MM.1S (cell line): ENCODE measurements around the gene SMIM35.

ENCODE experiments used
- DNase-seq: peaks from one replicate; pipeline ENCODE4 v3.0.0-alpha.2; 2015
- H2AFZ ChIP-seq: fragments of 300-600 bp; sonication (generic); 2 replicates; pipeline ENCODE4 v1.6.0; 2016; ENCODE audit warnings: antibody characterized with exemption, low read length
- H3F3A ChIP-seq: fragments of 300-600 bp; sonication (generic); 2 replicates; pipeline ENCODE4 v1.6.1; 2016; ENCODE audit warnings: mild to moderate bottlenecking, antibody characterized with exemption, low read length, moderate library complexity, mixed read lengths; ENCODE audit not compliant: insufficient read depth
- H3K27ac ChIP-seq: fragments of 300-600 bp; sonication (generic); 2 replicates; pipeline ENCODE4 v1.5.1; 2016; ENCODE audit warnings: mild to moderate bottlenecking, low read length
- H3K27me3 ChIP-seq: fragments of 300-600 bp; sonication (generic); replicated peaks from 2 replicates; pipeline ENCODE4 v1.6.0; 2016; ENCODE audit warnings: low read length; ENCODE audit not compliant: insufficient read depth
- H3K36me3 ChIP-seq: fragments of 300-600 bp; sonication (generic); replicated peaks from 2 replicates; pipeline ENCODE4 v1.6.1; 2016; ENCODE audit warnings: mild to moderate bottlenecking, low read length, mixed read lengths; ENCODE audit not compliant: insufficient read depth
- H3K4me1 ChIP-seq: fragments of 300-600 bp; sonication (generic); 2 replicates; pipeline ENCODE4 v1.6.1; 2016; ENCODE audit warnings: low read length, mixed read lengths
- H3K4me2 ChIP-seq: fragments of 300-600 bp; sonication (generic); 2 replicates; pipeline ENCODE4 v1.6.0; 2016; ENCODE audit warnings: low read depth, low read length
- H3K4me3 ChIP-seq: fragments of 300-600 bp; sonication (generic); 2 replicates; pipeline ENCODE4 v1.5.1; 2016; ENCODE audit warnings: low read length, mixed read lengths
- H3K79me2 ChIP-seq: fragments of 300-600 bp; sonication (generic); 2 replicates; pipeline ENCODE4 v1.6.1; 2016; ENCODE audit warnings: mixed run types, low read length, mixed read lengths
- H3K9ac ChIP-seq: fragments of 300-600 bp; sonication (generic); 2 replicates; pipeline ENCODE4 v1.6.1; 2016; ENCODE audit warnings: low read length, mixed read lengths
- H3K9me2 ChIP-seq: fragments of 300-600 bp; sonication (generic); replicated peaks from 2 replicates; pipeline ENCODE4 v1.6.1; 2016; ENCODE audit warnings: mild to moderate bottlenecking, low read length, mixed read lengths; ENCODE audit not compliant: insufficient read depth
- H3K9me3 ChIP-seq: fragments of 300-600 bp; sonication (generic); replicated peaks from 2 replicates; pipeline ENCODE4 v1.6.1; 2016; ENCODE audit warnings: mild to moderate bottlenecking, low read length, mixed read lengths; ENCODE audit not compliant: insufficient read depth
- H4K20me1 ChIP-seq: fragments of 300-600 bp; sonication (generic); 2 replicates; pipeline ENCODE4 v1.6.1; 2016; ENCODE audit warnings: mild to moderate bottlenecking, low read length, moderate library complexity, mixed read lengths; ENCODE audit not compliant: insufficient read depth
- CTCF ChIP-seq: fragments of 300-600 bp; sonication (generic); IDR thresholded peaks from 2 replicates; pipeline ENCODE4 v1.5.1; 2016; ENCODE audit warnings: antibody characterized with exemption, low read length, mixed read lengths
- EZH2 ChIP-seq: fragments of 300-600 bp; sonication (generic); optimal IDR thresholded peaks from 2 replicates; pipeline ENCODE3; 2017; ENCODE audit warnings: low read depth, mild to moderate bottlenecking, antibody characterized with exemption, low read length, mixed read lengths
- EZH2phosphoT487 ChIP-seq: fragments of 300-600 bp; sonication (generic); IDR thresholded peaks from 2 replicates; pipeline ENCODE4 v1.6.1; 2018; ENCODE audit warnings: antibody characterized with exemption, low read length

Gene SMIM35

GRCh38 chr11:118112711-118113430 is 26.1 kb upstream of the SMIM35 start:
- H3K9ac ChIP-seq: no peak overlapping the region
- no peak overlapping the region for H3K4me2 ChIP-seq
- no peak for TF ChIP-seq EZH2
- no peak for TF ChIP-seq CTCF
- TF ChIP-seq EZH2phosphoT487: no peak
- no peaks in the 10 kb centered on the region for H3K9me3 ChIP-seq
- no peak overlapping the region for H2AFZ ChIP-seq
- no peaks in the 10 kb centered on the region for H4K20me1 ChIP-seq
- H3K36me3 ChIP-seq: no peaks in the 10 kb centered on the region
- H3K79me2 ChIP-seq: no peaks in the 10 kb centered on the region
- no peaks in the 10 kb centered on the region for H3F3A ChIP-seq
- no peaks in the 10 kb centered on the region; the same call in 1 of the 2 replicates for H3K27me3 ChIP-seq
- H3K27ac ChIP-seq: no peak overlapping the region
- H3K4me3 ChIP-seq: no peak overlapping the region
- 0 out of 2 replicates have a peak, but pooled peaks cover 3% of the 10 kb centered on the region for H3K4me1 ChIP-seq
- DNase-seq: no peak
- H3K9me2 ChIP-seq: no peaks in the 10 kb centered on the region

GRCh38 chr11:118111744-118112035 is 24.9 kb upstream of the SMIM35 start:
- Histone ChIP-seq H3K9ac (no peak overlapping the region), H3K27ac (no peak overlapping the region), H3K4me3 (no peak overlapping the region), H3K4me1 (no peaks in the 10 kb centered on the region), H3K27me3 (no peaks in the 10 kb centered on the region; the same call in 1 of the 2 replicates), H3K9me3 (no peaks in the 10 kb centered on the region), H3K79me2 (no peaks in the 10 kb centered on the region), H2AFZ (no peak overlapping the region), H3F3A (no peaks in the 10 kb centered on the region), H3K4me2 (no peak overlapping the region), H3K9me2 (no peaks in the 10 kb centered on the region), H3K36me3 (no peaks in the 10 kb centered on the region), H4K20me1 (no peaks in the 10 kb centered on the region)
- no peak for DNase-seq
- TF ChIP-seq EZH2 (no peak), EZH2phosphoT487 (no peak), CTCF (no peak)

- Histone ChIP-seq H3K36me3 (no peaks in the 10 kb centered on the region), H3K9ac (no peak overlapping the region), H4K20me1 (no peaks in the 10 kb centered on the region), H3K9me3 (no peaks in the 10 kb centered on the region), H3K9me2 (no peaks in the 10 kb centered on the region), H3K27ac (no peak overlapping the region), H3K4me1 (no peaks in the 10 kb centered on the region), H2AFZ (no peak overlapping the region), H3K4me3 (no peak overlapping the region), H3F3A (no peaks in the 10 kb centered on the region), H3K4me2 (no peak overlapping the region), H3K79me2 (no peaks in the 10 kb centered on the region), H3K27me3 (no peaks in the 10 kb centered on the region; the same call in 1 of the 2 replicates)
- no peak for DNase-seq
- TF ChIP-seq EZH2: no peak
- TF ChIP-seq EZH2phosphoT487: no peak
- TF ChIP-seq CTCF: no peak
Observed at GRCh38 chr11:118111019-118111743, 24.4 kb upstream of the SMIM35 start.
